Left kidney (tissue), 8 donors: ENCODE results near the gene FOXI3. TPM values are rescaled to one million over a fixed set of nuclear protein-coding genes. Genes with fewer than 3 reads are reported as not detected.
A peak's percentile ranks its signal among the peaks of the same experiment; 100 is the strongest.

Source experiments
- DNase-seq: peaks from one replicate; pipeline ENCODE4 v3.0.0-alpha.2; 2013
- long read RNA-seq, 8 donors: transcript quantifications; one replicate each; lab custom pipeline, GENCODE V29; 2026
- polyA plus RNA-seq: library from polyadenylated mRNA; unstranded; fragments of 120-200 nt; gene quantifications from one replicate; pipeline ENCODE4 v1.2.1, GENCODE V29; 2013; ENCODE audit not compliant: insufficient read length

Gene FOXI3
- polyA plus RNA-seq: 0.22 TPM
- long read RNA-seq, donor 1: 0 reads
- long read RNA-seq, donor 2: 0 reads
- long read RNA-seq, donor 3: 0 reads
- long read RNA-seq, donor 4: 0 reads
- long read RNA-seq, donor 5: 0 reads
- long read RNA-seq, donor 6: 0 reads
- long read RNA-seq, donor 7: 0 reads
- long read RNA-seq, donor 8: 0 reads

GRCh38 chr2:88452565-88452905 is at the start of gene FOXI3:
TSS of gene FOXI3 (minus strand) at chr2:88452693. CDS start at chr2:88452535, 158 bp downstream.
- no peak for DNase-seq

- DNase-seq: no peak
Observed at GRCh38 chr2:88500691-88501090, 48.2 kb upstream of the FOXI3 start.

- no peak for DNase-seq
Observed at GRCh38 chr2:88499204-88499603, 46.7 kb upstream of the FOXI3 start.

GRCh38 chr2:88493481-88493880 is 41.0 kb upstream of the FOXI3 start:
- no peak for DNase-seq

- DNase-seq: no peak
Observed at GRCh38 chr2:88492002-88492401, 39.5 kb upstream of the FOXI3 start.

- no peak for DNase-seq
Observed at GRCh38 chr2:88489181-88489580, 36.7 kb upstream of the FOXI3 start.

- no peak for DNase-seq
Observed at GRCh38 chr2:88483200-88483599, 30.7 kb upstream of the FOXI3 start.

GRCh38 chr2:88481691-88482336 is 29.3 kb upstream of the FOXI3 start:
- DNase-seq: peak; percentile 36

- DNase-seq: no peak
Observed at GRCh38 chr2:88472811-88473210, 20.3 kb upstream of the FOXI3 start.

GRCh38 chr2:88471083-88471942 is 18.8 kb upstream of the FOXI3 start:
- no peak for DNase-seq

GRCh38 chr2:88469202-88470114 is 17.0 kb upstream of the FOXI3 start:
- DNase-seq: no peak

GRCh38 chr2:88464153-88464552 is 11.7 kb upstream of the FOXI3 start:
- no peak for DNase-seq

- no peak for DNase-seq
Observed at GRCh38 chr2:88458633-88459032, 6.1 kb upstream of the FOXI3 start.

GRCh38 chr2:88452980-88453582 is 588 bp upstream of the FOXI3 start:
- DNase-seq: peak; percentile 45

- no peak for DNase-seq
Observed at GRCh38 chr2:88451811-88452564, 505 bp downstream of the FOXI3 start.

GRCh38 chr2:88450925-88451810 is 1.3 kb downstream of the FOXI3 start:
- no peak for DNase-seq

GRCh38 chr2:88450186-88450585 is 2.3 kb downstream of the FOXI3 start:
- DNase-seq: no peak

- no peak for DNase-seq
Observed at GRCh38 chr2:88448248-88448647, 4.2 kb downstream of the FOXI3 start.

- DNase-seq: no peak
Observed at GRCh38 chr2:88443353-88443938, 9.0 kb downstream of the FOXI3 start.

GRCh38 chr2:88442473-88442872 is 10.0 kb downstream of the FOXI3 start:
- no peak for DNase-seq
